ENCODE measurements around the gene PDE3A.
"Not testable (repeated sequence)": the region's sequence is repeated elsewhere in the genome, so short reads cannot be mapped to it uniquely, and the experiment has no call there.

PDE3A gene

DNA sequence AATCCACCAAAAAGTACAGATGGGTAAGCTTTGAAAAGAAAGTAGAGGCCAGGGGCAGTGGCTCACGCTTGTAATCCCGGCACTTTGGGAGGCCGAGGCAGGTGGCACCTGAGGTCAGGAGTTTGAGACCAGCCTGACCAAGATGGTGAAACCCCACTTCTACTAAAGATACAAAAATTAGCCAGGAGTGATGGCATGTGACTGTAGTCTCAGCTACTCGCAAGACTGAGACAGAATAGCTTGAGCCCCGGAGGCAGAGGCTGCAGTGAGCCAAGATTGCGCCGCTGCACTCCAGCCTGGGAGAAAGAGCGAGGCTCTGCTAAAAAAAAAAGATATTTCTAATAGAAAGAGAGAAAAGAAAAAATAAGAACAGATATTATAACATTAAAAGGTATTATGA is 192.6 kb downstream of the PDE3A start:
- DNase-seq, result no peak

DNA sequence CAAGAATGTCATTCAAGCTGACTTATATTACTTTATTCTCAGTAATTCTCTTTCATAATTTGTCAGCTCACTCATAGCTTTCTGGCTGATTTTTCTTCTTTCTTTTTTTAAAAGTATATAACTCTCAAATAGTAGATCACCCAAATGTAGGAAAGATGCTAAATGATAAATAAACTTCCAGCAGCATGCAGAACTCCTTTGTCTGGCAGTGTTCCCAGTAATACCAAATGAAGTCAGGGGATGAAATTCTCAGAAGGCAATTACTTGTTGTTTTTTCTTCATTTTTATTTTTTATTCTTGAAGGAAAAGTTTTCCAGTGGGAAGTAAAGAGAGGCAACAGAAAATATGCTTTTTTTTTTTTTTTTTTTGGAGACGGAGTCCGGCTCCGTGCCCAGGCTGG is 193.5 kb downstream of the PDE3A start:
- no peak for DNase-seq

DNA sequence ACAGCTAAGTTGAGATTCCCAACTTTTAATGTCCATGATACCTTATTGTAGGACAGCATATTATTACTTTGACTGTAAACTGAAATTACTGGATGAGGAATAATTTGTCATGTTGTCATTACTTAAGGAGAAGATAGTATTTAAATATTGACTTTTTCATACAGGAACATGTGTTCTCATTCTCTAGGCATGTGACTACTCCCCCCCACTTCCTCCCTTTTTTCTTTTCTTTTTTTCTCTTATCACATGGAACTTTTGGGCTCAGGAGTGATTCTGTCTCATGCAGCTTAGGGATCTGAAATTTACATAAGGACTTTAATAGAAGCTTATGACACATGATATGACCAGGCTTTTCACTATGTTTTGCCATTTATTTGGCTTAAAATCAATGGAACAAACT is 199.1 kb downstream of the PDE3A start:
- DNase-seq, result no peak

DNA sequence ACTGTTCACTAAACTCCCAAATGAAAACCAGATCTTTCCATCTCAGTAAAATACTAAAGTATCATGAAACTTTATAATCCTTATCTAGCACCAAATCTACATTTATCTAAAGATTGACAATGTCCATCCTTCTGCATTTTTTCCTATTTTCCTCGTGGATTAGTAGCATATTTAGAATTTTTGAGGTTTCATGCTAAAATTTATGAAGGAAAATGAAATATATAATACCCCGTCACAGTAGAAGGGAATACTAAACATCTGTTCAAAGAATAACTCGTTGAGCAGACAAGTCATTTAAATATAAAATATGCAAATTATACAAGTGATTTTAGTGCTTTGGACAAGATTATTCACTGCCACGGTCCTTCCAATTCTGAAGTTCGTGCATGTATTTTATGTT is 204.1 kb downstream of the PDE3A start:
- no peak for DNase-seq

DNA sequence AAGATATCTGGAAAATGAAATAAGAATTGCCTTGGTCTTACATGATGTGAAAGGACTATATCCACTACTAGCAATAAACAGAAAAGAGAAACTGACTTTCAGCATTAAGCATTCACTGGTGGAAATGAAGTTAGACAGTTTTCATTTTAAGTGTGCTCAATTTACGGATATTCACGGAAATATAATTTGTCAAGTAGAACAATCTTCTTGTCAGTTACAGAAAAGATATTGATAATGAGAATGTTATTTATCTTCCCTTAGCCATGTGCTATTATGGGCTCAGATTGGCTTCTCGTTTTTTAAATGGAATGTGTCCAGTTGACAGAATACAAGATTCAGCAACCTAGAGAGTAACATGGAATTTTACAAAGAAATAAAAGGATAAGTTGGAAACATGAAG is 208.2 kb downstream of the PDE3A start:
- no peak for DNase-seq

DNA sequence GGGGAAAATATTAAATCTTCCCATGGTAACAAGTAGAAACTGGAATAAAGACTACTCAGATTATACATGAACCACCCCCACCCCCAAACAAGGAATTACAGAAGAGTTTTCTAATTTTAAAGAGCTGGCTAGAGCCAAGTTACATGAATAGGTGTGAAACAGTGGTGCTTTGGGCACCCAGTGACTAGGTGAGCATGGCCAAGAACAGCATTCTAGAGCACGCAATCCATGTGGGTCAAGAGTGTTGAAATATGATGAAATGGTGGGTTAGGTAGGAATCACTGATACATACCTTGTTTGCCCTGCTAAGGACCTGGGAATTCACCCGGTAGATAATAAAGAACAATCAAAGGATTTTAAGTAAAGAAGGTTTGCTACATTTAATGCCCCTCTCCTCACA is 208.7 kb downstream of the PDE3A start:
- no peak for DNase-seq

DNA sequence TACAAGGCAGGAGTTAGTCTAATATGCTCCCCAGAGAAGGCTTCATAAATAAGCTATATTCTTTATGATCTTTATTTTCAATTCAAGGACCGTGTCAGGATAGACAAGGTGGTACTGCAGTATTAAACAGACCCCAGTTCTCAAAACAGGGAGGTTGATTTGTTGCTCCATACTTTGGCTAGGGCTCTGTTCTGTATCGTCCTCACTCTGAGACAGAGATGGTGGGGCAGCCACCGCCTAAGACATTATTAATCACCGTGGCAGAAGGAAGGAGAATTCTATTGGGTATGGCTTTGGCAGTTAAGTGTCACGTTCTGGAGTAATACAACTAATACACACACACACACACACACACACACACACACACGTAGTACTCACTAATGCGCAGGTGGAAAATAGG is 209.8 kb downstream of the PDE3A start:
- DNase-seq, result no peak

DNA sequence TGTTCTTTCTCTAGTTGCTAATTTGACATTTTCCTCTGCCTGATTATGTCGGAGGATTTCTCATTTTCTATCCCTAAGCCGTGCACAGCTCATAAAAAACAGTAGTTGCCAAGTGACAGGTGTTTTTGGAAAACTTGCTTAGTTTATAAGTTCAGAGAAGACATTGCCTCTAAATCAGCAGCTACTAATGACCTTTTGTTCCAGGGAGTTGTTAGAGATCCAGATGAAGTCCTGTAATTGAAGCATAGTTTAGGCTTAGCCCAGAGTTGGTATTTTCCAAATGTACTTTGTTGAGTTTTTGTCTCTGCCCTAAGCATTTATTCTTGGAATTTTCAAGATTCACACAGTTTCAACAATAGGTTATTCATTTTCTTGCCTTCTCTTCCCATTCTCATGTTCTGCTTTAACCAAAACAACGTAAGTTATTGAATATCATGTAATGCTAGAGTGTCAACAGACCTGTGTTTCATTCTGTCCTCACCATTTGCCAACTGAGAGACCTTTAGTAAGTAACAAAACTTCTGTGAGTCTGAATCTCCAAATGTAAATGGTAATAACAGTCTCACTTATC is 216.8 kb downstream of the PDE3A start:
- DNase-seq, result no peak

DNA sequence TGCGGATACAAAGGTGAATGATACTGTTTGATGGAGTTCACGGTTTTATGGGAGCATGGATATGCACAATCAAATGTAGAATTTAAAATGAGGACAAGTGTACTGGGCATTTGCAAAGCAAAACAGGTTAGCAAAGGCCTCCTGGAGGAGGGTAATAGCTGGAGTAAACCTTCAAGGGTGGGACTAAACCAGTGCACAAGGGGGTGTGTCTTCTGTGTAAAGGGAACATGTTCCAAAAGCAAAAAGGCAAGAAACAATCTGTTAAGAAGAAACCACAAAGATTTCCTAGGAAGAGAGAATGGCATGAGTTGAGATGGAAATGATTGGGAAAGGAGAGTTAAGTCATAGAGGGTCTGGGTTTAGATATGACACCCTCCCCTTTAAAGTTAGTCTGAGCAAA is 217.6 kb downstream of the PDE3A start:
- DNase-seq, result no peak

DNA sequence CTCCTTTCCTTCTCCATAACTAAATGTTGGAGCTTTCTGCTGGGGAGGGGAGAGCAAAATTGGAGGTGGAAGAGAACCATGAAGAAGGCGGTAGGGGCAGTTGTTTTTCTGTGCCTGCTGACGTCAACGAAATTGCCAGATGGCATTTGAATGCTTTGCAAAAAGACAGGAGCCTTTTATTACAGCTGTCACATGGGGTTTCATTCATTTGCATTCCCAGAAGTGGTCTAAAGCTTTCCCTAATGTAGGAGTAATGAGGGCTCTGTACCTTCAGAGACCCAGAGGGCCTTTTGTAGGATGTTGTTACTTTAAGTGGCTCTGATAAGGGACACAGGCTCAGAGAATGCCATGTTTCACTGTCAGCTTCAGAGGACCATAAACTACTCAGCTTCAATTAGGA is 219.7 kb downstream of the PDE3A start:
- no peak for DNase-seq

DNA sequence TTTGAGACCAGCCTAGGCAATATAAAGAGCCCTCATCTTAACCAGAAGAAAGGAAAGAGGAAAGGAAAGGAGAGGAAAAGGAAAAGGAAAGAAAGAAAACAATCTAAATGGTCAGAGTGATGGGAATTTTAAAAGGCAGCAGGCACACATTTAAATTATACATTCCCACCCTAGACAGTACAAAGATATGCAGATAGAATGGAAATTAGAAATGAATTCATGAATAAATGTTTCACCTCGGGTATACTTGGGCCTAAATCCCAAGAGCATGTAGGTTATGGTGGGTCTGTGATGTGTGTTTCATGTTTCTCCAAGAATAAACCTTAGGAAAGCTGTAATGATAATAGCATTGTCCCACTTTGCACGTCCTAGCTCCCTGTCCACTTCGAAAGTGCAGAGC is 222.2 kb downstream of the PDE3A start:
- DNase-seq, result no peak

DNA sequence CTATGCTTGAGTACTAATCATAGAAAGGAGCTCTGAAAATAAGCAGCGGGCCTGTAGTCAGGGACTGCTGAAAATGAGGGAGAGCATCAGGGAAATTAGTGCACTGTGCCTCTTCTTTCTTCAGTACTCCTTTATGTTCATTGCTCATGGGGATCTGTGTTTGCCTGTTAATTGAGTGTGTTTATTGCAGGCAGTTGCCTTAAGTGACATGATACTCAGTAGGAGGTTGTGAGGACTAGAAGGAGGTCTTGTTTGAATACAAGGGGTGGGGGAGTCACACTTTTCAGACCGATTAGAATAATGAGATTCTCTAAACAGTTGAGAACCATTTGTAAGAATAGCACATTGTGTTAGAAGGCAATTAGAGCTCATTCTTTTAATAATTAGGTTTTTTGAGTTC is 224.2 kb downstream of the PDE3A start:
- DNase-seq, result no peak

DNA sequence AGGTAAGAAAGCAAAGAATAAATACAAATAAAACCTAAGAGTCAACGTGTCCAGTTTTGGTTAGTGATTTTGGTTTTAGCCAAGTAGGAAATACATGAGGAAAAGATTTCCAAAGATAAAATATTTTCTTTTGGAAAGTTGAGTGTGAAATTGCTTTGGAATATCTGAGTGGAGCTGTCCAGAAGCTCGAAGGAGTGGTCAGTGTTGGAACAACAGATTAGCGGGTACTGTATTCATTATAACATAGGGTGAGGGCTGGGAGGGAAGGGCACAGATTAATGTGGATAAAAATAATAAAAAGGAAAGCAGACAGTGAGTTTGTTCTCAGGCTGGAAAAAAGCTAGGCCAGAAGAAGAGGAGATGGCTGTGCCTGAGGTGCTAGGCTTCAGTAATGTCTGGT is 225.3 kb downstream of the PDE3A start:
- DNase-seq, result no peak

DNA sequence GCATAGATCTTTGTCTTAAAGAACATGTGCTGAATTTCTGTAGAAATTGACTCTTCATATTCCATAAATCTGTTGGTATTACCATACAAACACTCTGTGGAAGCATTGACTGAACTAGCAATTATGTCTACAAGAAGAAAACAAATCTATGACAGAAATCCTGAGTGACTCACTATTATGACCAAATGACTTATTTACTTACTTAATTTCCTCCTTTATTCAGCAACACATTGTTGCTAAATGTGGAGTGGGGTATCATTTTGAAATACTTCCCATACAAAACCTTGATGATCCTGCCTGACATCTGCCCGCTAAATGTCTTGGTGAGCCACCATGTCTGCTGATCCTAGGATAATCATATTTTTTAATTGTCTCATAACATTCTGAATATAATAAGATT is 227.7 kb downstream of the PDE3A start:
- DNase-seq, result no peak

DNA sequence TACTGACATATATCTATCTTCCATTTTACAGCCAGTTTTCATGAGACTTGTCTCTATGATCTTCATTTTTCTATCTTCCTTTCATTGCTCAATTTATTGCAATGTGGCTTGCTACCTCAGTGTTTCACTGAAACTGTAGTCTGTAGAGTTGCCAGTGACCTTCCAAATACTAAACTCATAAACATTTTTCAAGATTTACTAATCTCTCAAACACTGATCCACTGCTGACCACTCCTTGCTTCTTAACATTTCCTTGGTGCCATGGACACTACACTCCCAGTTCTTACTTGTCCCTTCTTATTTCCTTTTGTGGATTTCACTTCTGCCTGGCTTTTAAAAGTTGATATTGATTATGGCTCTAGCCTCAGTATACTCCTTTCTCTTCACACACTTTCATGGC is 231.4 kb downstream of the PDE3A start:
- no peak for DNase-seq

DNA sequence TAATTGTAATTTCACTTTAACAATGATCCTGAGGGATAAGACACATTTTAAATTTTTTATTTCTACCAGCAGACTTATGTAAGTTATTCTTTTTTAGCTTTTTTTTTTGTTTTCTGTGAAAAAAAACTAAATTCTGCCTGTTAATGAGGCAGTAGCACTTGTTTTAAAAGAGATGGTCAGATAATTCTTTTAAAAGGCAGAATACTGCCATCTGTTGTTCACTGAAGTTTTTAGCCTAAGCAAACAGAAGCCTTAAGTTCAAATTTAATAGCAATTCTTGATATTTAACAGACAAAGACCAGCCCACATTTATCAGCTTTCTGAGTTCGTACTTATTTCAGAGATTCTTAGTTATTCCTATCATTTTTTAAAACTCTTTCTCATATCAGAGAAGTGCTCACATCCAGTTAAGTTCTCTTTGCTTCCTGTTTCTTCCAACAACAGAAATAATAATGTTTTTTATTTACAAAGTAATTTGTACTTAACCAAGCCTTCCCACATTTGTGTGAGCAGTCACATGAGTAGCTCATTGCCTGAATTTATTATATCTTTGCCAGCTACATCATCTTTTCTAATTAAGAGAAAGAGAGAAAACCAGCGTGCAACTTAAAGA is 233.4 kb downstream of the PDE3A start:
- no peak for DNase-seq

DNA sequence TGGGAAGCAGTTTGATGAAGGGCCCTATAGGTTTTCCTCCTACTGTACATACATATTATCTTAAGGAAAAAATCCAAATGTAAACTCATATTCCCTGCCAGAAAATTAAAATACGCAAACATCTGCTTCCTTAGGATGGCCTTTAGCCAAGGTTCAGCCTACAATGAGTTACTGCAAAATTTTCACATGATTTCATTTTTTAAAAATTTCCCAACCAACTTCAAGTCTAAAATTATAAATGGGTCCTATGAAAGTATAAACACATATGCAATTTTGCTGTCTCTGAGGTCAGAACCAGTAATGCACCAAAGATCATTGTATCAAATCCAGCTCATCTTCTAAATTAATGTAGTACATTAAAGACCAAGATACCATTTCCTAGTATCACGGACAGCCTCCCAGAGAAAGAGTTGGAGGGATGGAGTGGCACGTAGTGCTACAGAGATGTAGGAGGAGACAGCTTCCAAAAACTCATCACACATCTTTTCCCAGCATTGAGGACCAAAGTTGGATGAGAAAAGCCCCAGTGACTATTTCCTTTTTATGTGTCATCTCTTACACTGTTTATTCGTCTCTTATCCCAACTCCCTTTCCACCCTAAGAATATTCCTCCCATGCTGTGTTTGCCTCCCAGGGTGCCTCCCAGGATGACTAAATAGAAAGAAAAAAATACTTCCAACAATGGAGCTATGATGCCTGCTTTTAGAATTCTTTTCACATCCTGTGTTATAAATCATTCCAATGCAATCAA is 234.5 kb downstream of the PDE3A start:
- DNase-seq, result no peak

DNA sequence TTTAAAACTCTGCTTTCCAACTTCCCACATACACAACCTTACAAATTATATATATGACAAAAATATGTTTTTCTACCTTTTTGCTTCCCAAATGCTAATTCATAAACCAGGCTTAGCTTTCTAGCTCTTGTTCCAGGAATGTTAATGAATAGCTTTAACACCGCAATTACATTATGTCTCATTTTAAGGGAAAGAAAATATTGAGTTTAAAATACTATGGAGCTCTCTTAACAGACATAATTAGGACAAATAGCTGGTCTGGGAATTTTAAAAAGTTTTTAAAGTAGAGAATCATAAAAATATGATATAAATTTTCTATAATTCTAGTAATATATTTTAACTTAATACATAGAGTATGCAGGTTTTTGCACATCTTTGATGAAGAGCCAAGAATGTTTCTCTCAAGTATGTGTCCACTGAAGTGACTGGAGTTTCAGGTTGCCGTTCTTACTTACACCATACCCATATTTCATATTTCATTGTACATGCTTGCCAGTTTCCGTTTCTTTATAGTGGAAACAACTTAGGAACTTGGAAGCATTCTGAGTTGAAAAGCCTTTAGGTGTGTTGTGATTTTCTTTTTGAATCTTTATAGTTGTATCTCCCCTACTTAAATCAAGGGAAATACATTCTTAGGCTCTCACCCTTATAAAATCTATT is 236.2 kb downstream of the PDE3A start:
- no peak for DNase-seq

DNA sequence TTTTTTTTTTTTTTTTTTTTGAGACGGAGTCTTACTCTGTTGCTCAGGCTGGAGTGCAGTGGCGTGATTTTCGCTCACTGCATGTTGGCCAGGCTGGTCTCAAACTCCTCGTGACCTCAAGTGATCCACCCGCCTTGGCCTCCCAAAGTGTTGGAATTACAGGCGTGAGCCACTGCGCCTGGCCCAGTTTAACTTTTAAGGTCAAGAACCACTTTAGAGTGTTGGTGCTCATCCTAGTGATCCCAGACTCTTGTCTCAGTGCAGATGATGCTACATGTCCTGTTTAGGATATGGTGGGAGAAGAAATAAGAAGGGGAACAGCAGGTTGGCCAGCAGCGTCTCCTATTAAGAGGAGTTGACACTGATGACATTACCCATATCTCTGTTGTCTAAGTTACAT is 246.7 kb downstream of the PDE3A start:
- DNase-seq, result not testable (repeated sequence)

DNA sequence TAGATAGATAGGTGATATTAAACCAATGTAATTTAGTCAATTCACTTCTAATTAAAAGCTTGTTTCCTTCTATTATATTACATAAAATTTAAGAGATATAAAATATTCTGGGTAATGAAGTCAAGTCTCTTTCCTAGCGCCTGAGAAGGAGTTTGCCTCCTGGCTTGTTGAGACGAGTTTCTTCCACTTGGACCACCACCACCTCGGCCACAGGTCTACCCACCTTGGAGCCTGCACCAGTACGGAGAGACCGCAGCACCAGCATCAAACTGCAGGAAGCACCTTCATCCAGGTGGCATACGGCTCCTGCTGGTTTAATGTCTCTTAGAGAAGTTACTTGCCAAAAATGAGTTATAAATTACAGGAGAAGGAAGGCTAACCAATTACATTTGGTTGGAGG is 247.8 kb downstream of the PDE3A start:
- DNase-seq, result no peak

DNA sequence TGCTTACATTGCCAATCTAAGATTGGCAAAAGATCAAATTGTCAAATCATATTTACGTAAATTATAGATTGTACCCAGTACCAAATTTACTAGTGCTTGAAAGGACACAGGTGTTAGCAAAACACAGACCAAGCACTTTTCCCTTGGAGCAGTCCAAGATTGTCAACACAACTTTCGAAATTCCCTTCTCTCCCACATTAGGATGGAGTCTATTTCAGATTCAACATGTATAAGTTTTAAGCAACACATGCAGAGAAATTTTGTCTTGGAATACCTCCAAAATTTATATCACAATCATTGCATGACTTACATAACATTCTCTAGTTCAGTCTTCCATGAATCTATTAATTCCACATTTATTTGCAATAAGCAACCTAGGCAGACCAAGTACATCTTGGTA is 251.9 kb downstream of the PDE3A start:
- DNase-seq, result no peak

DNA sequence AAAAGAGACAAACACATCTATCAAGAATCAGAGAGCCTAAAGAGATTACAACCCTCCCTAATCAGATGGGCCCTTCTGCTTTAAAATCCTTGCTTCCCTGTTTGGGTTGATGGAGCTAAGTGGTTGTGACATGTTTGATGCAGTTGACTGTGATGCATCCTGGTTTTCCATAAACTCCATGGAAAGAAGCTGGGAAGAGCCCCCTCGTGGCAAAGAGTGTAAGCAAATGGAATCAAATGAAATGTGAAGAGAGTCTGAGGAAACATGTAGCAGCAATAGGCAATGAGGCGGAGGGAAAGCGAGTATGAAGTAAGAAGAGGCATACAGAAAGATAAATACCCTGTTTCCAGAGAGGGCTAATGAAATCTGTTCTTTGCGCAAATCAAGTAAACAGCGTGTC is 256.4 kb downstream of the PDE3A start:
- DNase-seq, result no peak

DNA sequence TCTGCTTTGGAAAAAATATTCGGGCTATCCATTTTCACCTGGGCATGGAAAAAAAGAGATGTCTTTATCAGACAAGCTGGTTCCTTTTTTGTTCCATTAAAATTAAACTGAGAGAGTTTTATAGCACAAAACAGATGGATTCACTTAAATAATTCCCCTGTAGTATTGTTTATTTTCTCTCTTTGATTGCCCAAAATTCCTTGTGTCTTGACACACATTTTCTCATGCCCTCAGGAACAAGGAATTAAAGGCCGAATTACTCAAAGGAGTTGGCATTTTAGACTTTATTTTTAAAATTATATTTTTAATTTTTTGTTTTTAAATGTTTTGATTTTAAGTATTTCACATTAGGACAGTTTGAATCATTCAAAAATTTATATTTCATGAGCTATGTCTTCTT is 257.2 kb downstream of the PDE3A start:
- no peak for DNase-seq

DNA sequence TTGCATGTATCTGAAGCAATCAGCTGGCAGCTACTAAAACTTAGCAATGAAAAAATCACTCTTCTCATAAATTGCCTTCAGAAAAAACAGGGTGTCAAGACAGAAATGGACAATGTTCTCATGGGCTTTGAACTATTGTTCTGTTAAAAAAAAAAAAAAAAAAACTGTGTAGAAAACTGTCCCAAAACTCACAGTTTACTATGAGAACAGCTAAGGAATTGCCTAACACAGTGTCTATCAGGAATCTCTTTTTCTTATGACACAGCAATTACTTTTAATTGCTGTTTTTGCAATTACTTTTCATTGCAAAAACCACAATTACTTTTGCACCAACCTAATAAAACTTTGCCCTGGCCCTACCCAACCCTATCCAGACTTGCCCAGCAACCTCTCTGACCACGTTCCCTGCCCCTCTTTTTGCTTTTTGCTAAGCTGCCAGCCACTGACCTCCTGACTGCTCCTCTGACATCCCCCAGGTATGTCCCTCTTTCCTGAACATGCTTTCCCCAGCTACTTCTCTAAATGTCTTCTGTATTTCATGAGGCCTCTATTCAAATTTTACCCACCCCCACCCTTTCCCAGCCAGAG is 258.8 kb downstream of the PDE3A start:
- DNase-seq, result no peak

Measured in NK-92 treated with Interleukin-12 subunit alpha and Interleukin-12 subunit beta, amount 100 ng/mL, for 24 hours (cell line).